Panc1 (cell line): Measurements from ENCODE around the gene TAS2R13.

Experiments used
- POLR2AphosphoS5 ChIP-seq: IDR thresholded peaks from 2 replicates; pipeline ENCODE4 v1.6.1; 2012; ENCODE audit warnings: mild to moderate bottlenecking, low read depth, low read length, moderate library complexity
- SIN3A ChIP-seq: IDR thresholded peaks from 2 replicates; pipeline ENCODE4 v1.6.1; 2012; ENCODE audit warnings: low read depth, mild to moderate bottlenecking, low read length, moderate library complexity, borderline replicate concordance; ENCODE audit not compliant: insufficient read depth

- no peak for TF ChIP-seq SIN3A
- no peak for TF ChIP-seq POLR2AphosphoS5
These were observed 25.2 kb downstream of the TAS2R13 start, which contains the start of gene PRH1 for GRCh38 chr12:10884086-10884725.
